Calu3 (cell line): Measurements from ENCODE around the gene WDFY3. TPM values are rescaled to one million over a fixed set of nuclear protein-coding genes. Genes with fewer than 3 reads are reported as not detected.

Source experiments
- BruUV-seq: library from RNA; stranded (reverse); fragments of 400-500 nt; replicated peaks from 2 replicates; lab custom pipeline; 2021; lab: Mats Ljungman, UMichigan
- CTCF ChIA-PET: fragments of 300-600 bp; sonication (Branson Sonifier 250); formaldehyde crosslinking; loops from one replicate; lab custom pipeline; 2022; ENCODE audit warnings: antibody characterized with exemption; lab: Charles Lee
- DNase-seq: peaks from one replicate; pipeline ENCODE4 v3.0.0; 2022
- H3K27ac Mint-ChIP-seq: one replicate; pipeline ENCODE4 v1.8.0; 2022; ENCODE audit warnings: mixed read lengths; ENCODE audit not compliant: unreplicated experiment
- H3K27me3 Mint-ChIP-seq: one replicate; pipeline ENCODE4 v1.8.0; 2022; ENCODE audit warnings: mixed read lengths; ENCODE audit not compliant: unreplicated experiment
- H3K36me3 Mint-ChIP-seq: one replicate; pipeline ENCODE4 v1.8.0; 2022; ENCODE audit warnings: mild to moderate bottlenecking, moderate library complexity, mixed read lengths; ENCODE audit not compliant: insufficient read depth, unreplicated experiment
- H3K4me1 Mint-ChIP-seq: one replicate; pipeline ENCODE4 v1.8.0; 2022; ENCODE audit warnings: mild to moderate bottlenecking, low read depth, mixed read lengths; ENCODE audit not compliant: unreplicated experiment
- H3K4me3 Mint-ChIP-seq: one replicate; pipeline ENCODE4 v1.8.0; 2022; ENCODE audit warnings: mild to moderate bottlenecking, low read depth, moderate library complexity, mixed read lengths; ENCODE audit not compliant: unreplicated experiment
- H3K9me3 Mint-ChIP-seq: one replicate; pipeline ENCODE4 v1.8.0; 2022; ENCODE audit warnings: low read depth, mixed read lengths; ENCODE audit not compliant: unreplicated experiment
- CTCF ChIP-seq: fragments of 200-600 bp; IDR thresholded peaks from one replicate; pipeline ENCODE4 v1.8.0; 2022; ENCODE audit warnings: antibody characterized with exemption; ENCODE audit not compliant: unreplicated experiment
- intact Hi-C: fragments of 100-400 bp; cut with micrococcal nuclease; formaldehyde crosslinking; loops from one replicate; pipeline ENCODE4 v1.10.0; 2022; ENCODE audit not compliant: unreplicated experiment
- total RNA-seq: library from RNA; stranded (reverse); gene quantifications from 2 replicates; pipeline ENCODE4 v1.2.3, GENCODE V29; 2022

The WDFY3 gene
- total RNA-seq, 1 experiment from 2014 or later = 31.5 TPM

DNA sequence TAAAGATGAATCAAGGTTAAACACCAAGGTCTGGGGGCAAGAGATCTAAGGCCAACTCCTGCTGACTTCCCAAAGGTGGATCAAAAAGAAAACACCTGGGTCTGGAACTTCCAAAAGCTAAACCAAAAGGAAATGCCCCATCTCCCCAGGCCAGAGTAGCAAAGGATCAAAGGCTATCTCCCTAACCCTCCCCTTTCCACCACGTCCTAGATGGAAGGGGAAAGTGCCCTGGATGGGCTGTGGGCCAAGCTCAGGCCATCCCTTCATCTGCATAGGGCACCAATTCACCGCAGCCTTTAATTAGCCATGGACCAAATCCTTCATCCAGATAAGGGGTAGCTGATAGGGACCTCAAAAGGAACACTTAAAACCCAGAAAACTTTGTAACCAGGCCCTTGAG is 100.2 kb downstream of the WDFY3 start:
- intact Hi-C loops = no loop called here
- CTCF ChIA-PET = no interaction called here
- no peaks in the 10 kb centered on the region for H3K27me3 Mint-ChIP-seq
- no peaks in the 10 kb centered on the region for H3K9me3 Mint-ChIP-seq
- no peak overlapping the region for H3K27ac Mint-ChIP-seq
- no peak overlapping the region for H3K4me3 Mint-ChIP-seq
- no peaks in the 10 kb centered on the region for H3K36me3 Mint-ChIP-seq
- DNase-seq = no peak
- peaks cover 12% of the 10 kb centered on the region for H3K4me1 Mint-ChIP-seq
- BruUV-seq = no TSS peak
- TF ChIP-seq CTCF = no peak

- Mint-ChIP-seq H3K27ac (no peak overlapping the region), H3K9me3 (no peaks in the 10 kb centered on the region), H3K27me3 (no peaks in the 10 kb centered on the region), H3K36me3 (no peaks in the 10 kb centered on the region), H3K4me3 (no peak overlapping the region), H3K4me1 (peaks cover 5% of the 10 kb centered on the region)
- CTCF ChIA-PET = no interaction called here
- BruUV-seq = no TSS peak
- TF ChIP-seq CTCF = no peak
- no peak for DNase-seq
- intact Hi-C loops = no loop called here
Measured at GRCh38 chr4:84865600-84865999, 100.9 kb downstream of the WDFY3 start.

DNA sequence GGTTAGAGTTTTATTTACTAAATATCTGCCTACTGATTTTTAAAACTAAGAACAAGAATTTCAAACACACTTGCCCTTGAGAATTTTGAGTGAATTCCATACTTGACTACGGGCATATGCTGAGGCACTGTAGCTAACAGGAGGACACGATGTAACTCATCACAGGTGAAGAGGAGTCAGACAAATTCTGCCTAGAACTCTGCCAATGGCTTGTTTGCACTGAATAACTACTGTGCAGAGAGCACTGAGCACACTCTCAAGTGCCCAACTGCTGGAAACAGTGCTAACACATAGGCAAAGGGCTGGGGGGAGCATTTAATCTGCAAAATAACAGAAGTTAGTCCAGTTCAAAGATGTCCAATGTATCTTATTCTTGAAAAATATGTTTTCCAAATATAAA is 104.4 kb downstream of the WDFY3 start:
- intact Hi-C loops = no loop called here
- Mint-ChIP-seq H3K36me3 (peaks cover 5% of the 10 kb centered on the region), H3K9me3 (no peaks in the 10 kb centered on the region), H3K4me3 (no peak overlapping the region), H3K4me1 (no peaks in the 10 kb centered on the region), H3K27ac (no peak overlapping the region), H3K27me3 (no peaks in the 10 kb centered on the region)
- TF ChIP-seq CTCF = no peak
- CTCF ChIA-PET = interaction anchor here (0.5 kb wide), 1 partner anchor 363 kb away, joined by 9 read pairs; the partner anchor contains the start of gene NKX6-1
- BruUV-seq = no TSS peak
- no peak for DNase-seq

DNA sequence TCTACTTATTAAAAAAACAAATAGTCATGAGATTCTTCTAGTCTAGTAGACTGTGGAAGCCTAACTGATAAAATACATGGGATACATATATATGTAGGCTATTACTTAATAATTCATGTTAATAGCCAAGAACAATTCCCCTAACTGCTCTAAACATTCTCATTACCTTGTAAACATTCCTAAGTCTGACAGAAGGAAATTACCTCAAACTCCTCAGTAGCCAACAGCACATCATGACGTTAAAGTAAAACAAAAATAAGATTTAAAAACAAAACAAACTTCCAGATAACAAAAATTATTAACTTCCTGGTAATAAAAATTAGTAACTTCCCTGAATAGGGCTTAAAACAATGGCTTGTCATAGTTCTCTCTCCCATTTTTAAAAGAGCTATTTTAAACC is 109.2 kb downstream of the WDFY3 start:
- no peaks in the 10 kb centered on the region for H3K4me1 Mint-ChIP-seq
- H3K36me3 Mint-ChIP-seq = peaks cover 5% of the 10 kb centered on the region
- BruUV-seq = no TSS peak
- no peaks in the 10 kb centered on the region for H3K9me3 Mint-ChIP-seq
- CTCF ChIA-PET = no interaction called here
- no peak overlapping the region for H3K4me3 Mint-ChIP-seq
- H3K27ac Mint-ChIP-seq = no peak overlapping the region
- H3K27me3 Mint-ChIP-seq = no peaks in the 10 kb centered on the region
- DNase-seq = no peak
- intact Hi-C loops = no loop called here
- no peak for TF ChIP-seq CTCF
